Neural cell (in vitro differentiated cells): ENCODE measurements around the gene TRAK1. TPM values are rescaled to one million over a fixed set of nuclear protein-coding genes. Genes with fewer than 3 reads are reported as not detected.

Experiments used
- H2AFZ ChIP-seq: fragments of 200-600, 300-800 bp; sonication (generic), shearing (Covaris generic); 2 replicates; pipeline ENCODE4 v1.6.0; 2014; ENCODE audit warnings: low read depth, mild to moderate bottlenecking, antibody characterized with exemption, low read length, moderate library complexity
- H3F3A ChIP-seq: fragments of 200-600 bp; shearing (Covaris generic); 2 replicates; pipeline ENCODE4 v1.6.1; 2016; ENCODE audit warnings: mild to moderate bottlenecking, moderate library complexity, mixed read lengths, antibody characterized with exemption, low read length; ENCODE audit not compliant: insufficient read depth, poor library complexity, severe bottlenecking
- H3K27ac ChIP-seq: fragments of 200-600, 300-800 bp; sonication (generic), shearing (Covaris generic); 2 replicates; pipeline ENCODE4 v1.5.1; 2014; ENCODE audit warnings: mild to moderate bottlenecking, low read length, moderate library complexity
- H3K27me3 ChIP-seq: fragments of 300-800, 200-600 bp; sonication (generic), shearing (Covaris generic); 2 replicates; pipeline ENCODE4 v1.6.0; 2014; ENCODE audit warnings: mild to moderate bottlenecking, low read depth, low read length, moderate library complexity; ENCODE audit not compliant: insufficient read depth
- H3K36me3 ChIP-seq: fragments of 300-800, 200-600 bp; sonication (generic), shearing (Covaris generic); 2 replicates; pipeline ENCODE4 v1.5.1; 2014; ENCODE audit warnings: mild to moderate bottlenecking, antibody characterized with exemption, low read length, moderate library complexity; ENCODE audit not compliant: insufficient read depth
- H3K4me2 ChIP-seq: fragments of 300-800, 200-600 bp; sonication (generic), shearing (Covaris generic); 2 replicates; pipeline ENCODE4 v1.6.0; 2014; ENCODE audit warnings: mild to moderate bottlenecking, low read length
- H3K4me3 ChIP-seq: fragments of 300-800, 200-600 bp; sonication (generic), shearing (Covaris generic); 2 replicates; pipeline ENCODE4 v1.5.1; 2014; ENCODE audit warnings: mild to moderate bottlenecking, low read length, moderate library complexity
- H3K79me2 ChIP-seq: fragments of 200-600 bp; shearing (Covaris generic); replicated peaks from 2 replicates; pipeline ENCODE4 v1.6.0; 2014; ENCODE audit warnings: mild to moderate bottlenecking, low read length, moderate library complexity; ENCODE audit not compliant: insufficient read depth
- H3K9ac ChIP-seq: fragments of 300-800, 200-600 bp; sonication (generic), shearing (Covaris generic); 2 replicates; pipeline ENCODE4 v1.6.1; 2016; ENCODE audit warnings: mild to moderate bottlenecking, low read length, mixed read lengths
- H3K9me2 ChIP-seq: fragments of 200-600 bp; shearing (Covaris generic); 2 replicates; pipeline ENCODE4 v1.6.1; 2016; ENCODE audit warnings: mild to moderate bottlenecking, low read length, mixed read lengths; ENCODE audit not compliant: insufficient read depth
- H3K9me3 ChIP-seq: fragments of 200-600, 300-800 bp; sonication (generic), shearing (Covaris generic); 2 replicates; pipeline ENCODE4 v1.6.1; 2016; ENCODE audit warnings: mild to moderate bottlenecking, mixed run types, low read length, moderate library complexity, mixed read lengths
- H4K20me1 ChIP-seq: fragments of 200-600 bp; shearing (Covaris generic); 2 replicates; pipeline ENCODE4 v1.6.1; 2016; ENCODE audit warnings: mild to moderate bottlenecking, mixed run types; ENCODE audit not compliant: insufficient read depth
- CTCF ChIP-seq: fragments of 450-650 bp; IDR thresholded peaks from 2 replicates; pipeline ENCODE4 v1.5.1; 2014; ENCODE audit warnings: antibody characterized with exemption, mild to moderate bottlenecking, moderate library complexity; ENCODE audit not compliant: poor library complexity, severe bottlenecking
- EP300 ChIP-seq: fragments of 450-650 bp; conservative IDR thresholded peaks from 2 replicates; pipeline ENCODE4 v1.6.1; 2014; ENCODE audit warnings: antibody characterized with exemption, mild to moderate bottlenecking, moderate library complexity; ENCODE audit not compliant: poor library complexity, severe bottlenecking
- EZH2 ChIP-seq: fragments of 200-600, 300-800 bp; shearing (Covaris generic), sonication (generic); IDR thresholded peaks from 2 replicates; pipeline ENCODE4 v1.6.1; 2014; ENCODE audit warnings: antibody characterized with exemption, low read length, borderline replicate concordance, mild to moderate bottlenecking; ENCODE audit not compliant: insufficient read depth, poor library complexity, severe bottlenecking
- MXI1 ChIP-seq: fragments of 450-650 bp; conservative IDR thresholded peaks from 2 replicates; pipeline ENCODE4 v1.6.1; 2014; ENCODE audit warnings: antibody characterized with exemption, mild to moderate bottlenecking; ENCODE audit not compliant: poor library complexity, severe bottlenecking
- POLR2AphosphoS5 ChIP-seq: IDR thresholded peaks from 2 replicates; pipeline ENCODE4 v1.6.1; 2012
- RAD21 ChIP-seq: fragments of 450-650 bp; conservative IDR thresholded peaks from 2 replicates; pipeline ENCODE4 v1.6.1; 2014; ENCODE audit warnings: antibody characterized with exemption, mild to moderate bottlenecking, moderate library complexity
- REST ChIP-seq: IDR thresholded peaks from 2 replicates; pipeline ENCODE4 v1.6.1; 2012; ENCODE audit warnings: borderline replicate concordance
- SMC3 ChIP-seq: fragments of 450-650 bp; conservative IDR thresholded peaks from 2 replicates; pipeline ENCODE4 v1.6.1; 2014; ENCODE audit warnings: antibody characterized with exemption, mild to moderate bottlenecking, moderate library complexity; ENCODE audit not compliant: poor library complexity
- TAF1 ChIP-seq: IDR thresholded peaks from 2 replicates; pipeline ENCODE4 v1.6.1; 2012; ENCODE audit warnings: low read depth
- polyA plus RNA-seq: library from polyadenylated mRNA; depleted of rRNA; stranded (reverse); fragments of >200 nt; gene quantifications from 2 replicates; pipeline ENCODE4 v1.2.3, GENCODE V29; 2014

TRAK1 gene
- polyA plus RNA-seq, 1 donor from 2014 or later = 34.7 TPM

GRCh38 chr3:42081838-42082473, 9.2 kb upstream of the TRAK1 start:
- Histone ChIP-seq H3F3A (no peaks in the 10 kb centered on the region), H3K4me2 (no peak overlapping the region), H4K20me1 (no peaks in the 10 kb centered on the region), H3K9ac (no peak overlapping the region), H3K36me3 (no peaks in the 10 kb centered on the region), H3K27me3 (no peaks in the 10 kb centered on the region), H3K27ac (no peak overlapping the region), H3K9me3 (no peaks in the 10 kb centered on the region), H3K4me3 (no peak overlapping the region), H3K9me2 (no peaks in the 10 kb centered on the region), H2AFZ (no peak overlapping the region), H3K79me2 (peaks cover 16% of the 10 kb centered on the region)
- TF ChIP-seq RAD21 (no peak), EZH2 (no peak), TAF1 (no peak), POLR2AphosphoS5 (no peak)

- Histone ChIP-seq H3K9me3 (no peaks in the 10 kb centered on the region), H3K79me2 (peaks cover 16% of the 10 kb centered on the region)
Measured at GRCh38 chr3:42084586-42084985, 6.6 kb upstream of the TRAK1 start.

More at GRCh38 chr3:42084586-42084985, 6.6 kb upstream of the TRAK1 start:
- TF ChIP-seq MXI1 (no peak), CTCF (no peak), REST (no peak), RAD21 (no peak), EZH2 (no peak), SMC3 (no peak), POLR2AphosphoS5 (no peak), TAF1 (no peak), EP300 (no peak)
- Histone ChIP-seq H3F3A (no peaks in the 10 kb centered on the region), H3K9me2 (no peaks in the 10 kb centered on the region), H3K9ac (no peak overlapping the region), H3K36me3 (no peaks in the 10 kb centered on the region), H2AFZ (no peak overlapping the region), H3K4me3 (no peak overlapping the region), H3K27ac (no peak overlapping the region), H4K20me1 (no peaks in the 10 kb centered on the region), H3K4me2 (no peak overlapping the region), H3K27me3 (no peaks in the 10 kb centered on the region)
